ENCODE results near the gene PCNX1. TPM values are rescaled to one million over a fixed set of nuclear protein-coding genes. Genes with fewer than 3 reads are reported as not detected.

PCNX1 gene
- total RNA-seq, 1 donor = 51.0 TPM

GRCh38 chr14:70972107-70972976, 65.1 kb downstream of the PCNX1 start:
- Histone ChIP-seq H3K27me3 (ENCODE audit: insufficient read depth, low read length) (no peaks in the 10 kb centered on the region), H3K4me2 (ENCODE audit: insufficient read depth, low read length) (no peak overlapping the region), H3K36me3 (ENCODE audit: insufficient read depth, low read length) (peaks cover 12% of the 10 kb centered on the region), H3K9me3 (ENCODE audit: low read depth, low read length) (no peaks in the 10 kb centered on the region), H3K27ac (ENCODE audit: low read depth, low read length) (no peak overlapping the region), H3K4me1 (ENCODE audit: insufficient read depth, low read length) (no peaks in the 10 kb centered on the region), H3K79me2 (ENCODE audit: insufficient read depth, low read length) (peaks cover 9% of the 10 kb centered on the region), H4K20me1 (ENCODE audit: insufficient read depth, low read length) (peaks cover 4% of the 10 kb centered on the region), H3K4me3 (ENCODE audit: insufficient read depth, low read length) (no peak overlapping the region), H2AFZ (ENCODE audit: low read length) (no peak overlapping the region)
- TF ChIP-seq, protein P1, sequence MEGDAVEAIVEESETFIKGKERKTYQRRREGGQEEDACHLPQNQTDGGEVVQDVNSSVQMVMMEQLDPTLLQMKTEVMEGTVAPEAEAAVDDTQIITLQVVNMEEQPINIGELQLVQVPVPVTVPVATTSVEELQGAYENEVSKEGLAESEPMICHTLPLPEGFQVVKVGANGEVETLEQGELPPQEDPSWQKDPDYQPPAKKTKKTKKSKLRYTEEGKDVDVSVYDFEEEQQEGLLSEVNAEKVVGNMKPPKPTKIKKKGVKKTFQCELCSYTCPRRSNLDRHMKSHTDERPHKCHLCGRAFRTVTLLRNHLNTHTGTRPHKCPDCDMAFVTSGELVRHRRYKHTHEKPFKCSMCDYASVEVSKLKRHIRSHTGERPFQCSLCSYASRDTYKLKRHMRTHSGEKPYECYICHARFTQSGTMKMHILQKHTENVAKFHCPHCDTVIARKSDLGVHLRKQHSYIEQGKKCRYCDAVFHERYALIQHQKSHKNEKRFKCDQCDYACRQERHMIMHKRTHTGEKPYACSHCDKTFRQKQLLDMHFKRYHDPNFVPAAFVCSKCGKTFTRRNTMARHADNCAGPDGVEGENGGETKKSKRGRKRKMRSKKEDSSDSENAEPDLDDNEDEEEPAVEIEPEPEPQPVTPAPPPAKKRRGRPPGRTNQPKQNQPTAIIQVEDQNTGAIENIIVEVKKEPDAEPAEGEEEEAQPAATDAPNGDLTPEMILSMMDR (IDR thresholded peaks at IDR 0.05; ENCODE audit: extremely low read depth, low read depth, low read length) = peak; percentile 92
- peak; percentile 82 for DNase-seq (ENCODE audit: insufficient read length, low spot score, missing footprints)

- Histone ChIP-seq H3K4me1 (ENCODE audit: insufficient read depth, low read length) (peaks cover 9% of the 10 kb centered on the region), H4K20me1 (ENCODE audit: insufficient read depth, low read length) (peaks cover 4% of the 10 kb centered on the region)
These were observed 69.3 kb downstream of the PCNX1 start for GRCh38 chr14:70976591-70976990.

GRCh38 chr14:70981000-70981952, 74.0 kb downstream of the PCNX1 start:
- peaks cover 50% of the 10 kb centered on the region for H3K79me2 ChIP-seq (ENCODE audit: insufficient read depth, low read length)
- H3K36me3 ChIP-seq (ENCODE audit: insufficient read depth, low read length) = peaks cover 21% of the 10 kb centered on the region
- H3K4me3 ChIP-seq (ENCODE audit: insufficient read depth, low read length) = no peak overlapping the region
- no peaks in the 10 kb centered on the region for H3K27me3 ChIP-seq (ENCODE audit: insufficient read depth, low read length)
- H4K20me1 ChIP-seq (ENCODE audit: insufficient read depth, low read length) = no peaks in the 10 kb centered on the region
- peaks cover 9% of the 10 kb centered on the region for H3K4me1 ChIP-seq (ENCODE audit: insufficient read depth, low read length)
- H2AFZ ChIP-seq (ENCODE audit: low read length) = no peak overlapping the region
- TF ChIP-seq, protein P1 (IDR thresholded peaks at IDR 0.05; ENCODE audit: extremely low read depth, low read depth, low read length) = no peak
- H3K4me2 ChIP-seq (ENCODE audit: insufficient read depth, low read length) = peak overlapping the region; percentile 42
- peak; percentile 89 for DNase-seq (ENCODE audit: insufficient read length, low spot score, missing footprints)
- peak overlapping the region; percentile 24 for H3K27ac ChIP-seq (ENCODE audit: low read depth, low read length)
- no peaks in the 10 kb centered on the region for H3K9me3 ChIP-seq (ENCODE audit: low read depth, low read length)

More at GRCh38 chr14:70976591-70976990, 69.3 kb downstream of the PCNX1 start:
- Histone ChIP-seq H3K27ac (ENCODE audit: low read depth, low read length) (no peak overlapping the region), H3K79me2 (ENCODE audit: insufficient read depth, low read length) (peaks cover 37% of the 10 kb centered on the region), H3K36me3 (ENCODE audit: insufficient read depth, low read length) (peaks cover 21% of the 10 kb centered on the region), H3K4me3 (ENCODE audit: insufficient read depth, low read length) (no peak overlapping the region), H3K27me3 (ENCODE audit: insufficient read depth, low read length) (no peaks in the 10 kb centered on the region), H3K9me3 (ENCODE audit: low read depth, low read length) (no peaks in the 10 kb centered on the region), H3K4me2 (ENCODE audit: insufficient read depth, low read length) (no peak overlapping the region), H2AFZ (ENCODE audit: low read length) (no peak overlapping the region)
- TF ChIP-seq, protein P1 (IDR thresholded peaks at IDR 0.05; ENCODE audit: extremely low read depth, low read depth, low read length) = no peak
- no peak for DNase-seq (ENCODE audit: insufficient read length, low spot score, missing footprints)
